Gastrocnemius medialis (tissue), 4 donors: ENCODE results near the gene HAVCR2.

Source experiments
- CTCF ChIP-seq, 5 experiments: fragments of 450-650 bp in 3 of 5; fragments of 200-600 bp in 2 of 5; sonication (generic) in 2 of 5; IDR thresholded peaks in 4 of 5; conservative IDR thresholded peaks in 1 of 5; 1 replicate in 4 of 5; 2 replicates in 1 of 5; pipeline ENCODE4 v1.5.1; 2016 to 2019; ENCODE audit warnings: antibody characterized with exemption in 5 of 5, mild to moderate bottlenecking in 3 of 5, moderate library complexity in 3 of 5
- POLR2A ChIP-seq, 2 donors: fragments of 450-650 bp; IDR thresholded peaks; one replicate each; pipeline ENCODE4 v1.6.1; 2017; ENCODE audit warnings: antibody characterized with exemption in 2 of 2, mild to moderate bottlenecking in 2 of 2, moderate library complexity in 2 of 2

DNA sequence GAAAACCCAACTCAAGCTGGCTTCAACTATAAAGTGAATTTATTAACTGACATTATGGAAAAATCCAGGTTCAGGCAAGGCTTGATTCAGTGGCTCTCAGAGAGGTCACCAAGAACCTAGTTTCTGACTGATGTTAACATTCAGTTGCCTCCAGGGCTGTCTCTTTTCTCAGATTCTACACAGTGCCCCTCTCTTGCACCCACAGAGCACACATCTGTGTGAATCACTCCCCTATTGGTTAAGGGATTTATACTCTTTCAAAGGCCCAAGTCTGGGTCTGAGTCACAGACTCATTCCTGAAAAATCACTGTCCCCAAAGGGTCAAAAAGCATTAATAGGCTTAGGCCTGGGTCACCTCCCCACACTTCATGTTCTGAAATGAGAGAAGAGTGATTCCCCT is 6.2 kb upstream of the HAVCR2 start:
- TF ChIP-seq CTCF (IDR thresholded peaks at IDR 0.05 in 4 of 5, conservative IDR thresholded peaks at IDR 0.05 in 1 of 5): no peak
- no peak for TF ChIP-seq POLR2A (IDR thresholded peaks at IDR 0.05)
